Renal cortical epithelial cell (primary cell): ENCODE measurements around the gene CA11. TPM values are rescaled to one million over a fixed set of nuclear protein-coding genes. Genes with fewer than 3 reads are reported as not detected.

Experiments
- DNase-seq: peaks from one replicate; pipeline ENCODE4 v3.0.0-alpha.2; 2011; ENCODE audit warnings: low read depth
- total RNA-seq: library from RNA; depleted of rRNA; stranded (reverse); fragments of >200 nt; gene quantifications from 2 replicates; pipeline ENCODE4 v1.2.3, GENCODE V29; 2014

The CA11 gene
- total RNA-seq, 1 donor from 2014 or later = 3.3 TPM

DNA sequence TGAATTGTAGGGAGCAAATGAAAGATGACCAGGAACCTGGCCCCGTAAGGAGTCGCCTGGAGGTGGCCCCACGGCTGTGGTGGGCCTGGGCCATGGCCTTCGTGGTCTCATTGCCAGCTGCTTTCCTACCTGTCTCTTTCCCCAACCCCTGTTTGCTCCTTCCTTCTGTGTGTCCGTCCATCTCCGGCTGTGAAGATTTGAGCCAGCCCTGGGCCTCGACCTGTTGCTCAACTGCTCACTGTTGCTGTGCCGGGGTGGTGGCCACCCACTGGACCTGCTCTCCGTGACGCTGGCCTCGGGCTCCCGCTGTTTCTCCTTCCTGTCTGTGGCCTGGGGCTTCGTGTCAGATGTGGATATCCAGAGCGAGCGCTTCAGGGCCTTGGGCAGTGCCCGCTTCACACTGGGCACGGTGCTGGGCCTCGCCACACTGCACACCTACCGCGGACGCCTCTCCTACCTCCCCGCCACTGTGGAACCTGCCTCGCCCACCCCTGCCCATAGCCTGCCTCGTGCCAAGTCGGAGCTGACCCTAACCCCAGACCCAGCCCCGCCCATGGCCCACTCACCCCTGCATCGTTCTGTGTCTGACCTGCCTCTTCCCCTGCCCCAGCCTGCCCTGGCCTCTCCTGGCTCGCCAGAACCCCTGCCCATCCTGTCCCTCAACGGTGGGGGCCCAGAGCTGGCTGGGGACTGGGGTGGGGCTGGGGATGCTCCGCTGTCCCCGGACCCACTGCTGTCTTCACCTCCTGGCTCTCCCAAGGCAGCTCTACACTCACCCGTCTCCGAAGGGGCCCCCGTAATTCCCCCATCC is 17.3 kb downstream of the CA11 start:
- no peak for DNase-seq

DNA sequence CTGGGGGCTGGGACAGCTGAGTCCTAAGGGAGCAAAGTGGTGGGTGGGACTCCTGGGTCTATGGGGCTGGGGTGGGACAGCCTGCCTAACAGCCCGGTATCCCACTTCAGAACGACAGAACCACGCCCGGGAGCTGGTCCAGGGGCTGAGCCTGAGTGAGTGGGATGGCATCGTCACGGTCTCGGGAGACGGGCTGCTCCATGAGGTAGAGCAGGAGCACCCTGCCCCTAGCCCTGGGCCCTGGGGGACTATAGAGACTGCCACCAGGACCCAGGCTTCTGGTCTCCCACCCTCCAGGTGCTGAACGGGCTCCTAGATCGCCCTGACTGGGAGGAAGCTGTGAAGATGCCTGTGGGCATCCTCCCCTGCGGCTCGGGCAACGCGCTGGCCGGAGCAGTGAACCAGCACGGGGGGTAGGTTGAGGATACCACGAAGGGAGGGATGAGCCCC is 18.1 kb downstream of the CA11 start:
- DNase-seq = no peak

DNA sequence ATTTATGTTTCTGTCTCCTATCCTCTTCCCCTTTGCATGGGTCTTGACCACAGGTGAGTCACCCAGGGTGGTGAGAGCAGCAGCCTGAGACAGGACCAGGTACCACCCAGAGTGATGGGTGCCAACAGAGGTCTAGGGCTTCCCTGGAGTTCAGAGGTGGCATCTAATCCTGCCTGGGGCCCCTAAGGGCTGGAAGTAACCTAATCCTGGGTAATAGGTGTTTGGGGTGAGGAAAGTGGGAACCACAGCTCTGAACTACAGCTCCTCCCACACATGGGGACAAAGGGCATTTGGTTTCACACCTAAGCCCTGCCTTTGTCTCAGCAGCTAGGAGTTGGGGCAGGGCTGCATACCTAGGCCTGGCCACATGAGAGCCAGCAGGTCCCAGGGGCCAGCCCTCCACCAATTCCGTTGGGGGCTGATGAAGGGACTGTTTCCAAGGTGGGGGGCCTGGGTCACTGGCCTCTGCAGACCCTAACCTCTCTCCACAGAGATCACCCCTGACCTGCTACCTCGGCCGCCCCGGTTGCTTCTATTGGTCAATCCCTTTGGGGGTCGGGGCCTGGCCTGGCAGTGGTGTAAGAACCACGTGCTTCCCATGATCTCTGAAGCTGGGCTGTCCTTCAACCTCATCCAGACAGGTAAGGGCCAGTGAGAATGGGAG is 18.7 kb downstream of the CA11 start:
- DNase-seq = peak; percentile 74

DNA sequence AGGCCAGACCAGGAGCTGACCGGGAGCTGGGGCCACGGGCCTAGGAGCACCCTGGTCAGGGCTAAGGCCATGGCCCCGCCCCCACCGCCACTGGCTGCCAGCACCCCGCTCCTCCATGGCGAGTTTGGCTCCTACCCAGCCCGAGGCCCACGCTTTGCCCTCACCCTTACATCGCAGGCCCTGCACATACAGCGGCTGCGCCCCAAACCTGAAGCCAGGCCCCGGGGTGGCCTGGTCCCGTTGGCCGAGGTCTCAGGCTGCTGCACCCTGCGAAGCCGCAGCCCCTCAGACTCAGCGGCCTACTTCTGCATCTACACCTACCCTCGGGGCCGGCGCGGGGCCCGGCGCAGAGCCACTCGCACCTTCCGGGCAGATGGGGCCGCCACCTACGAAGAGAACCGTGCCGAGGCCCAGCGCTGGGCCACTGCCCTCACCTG is 20.1 kb downstream of the CA11 start:
- DNase-seq = no peak

DNA sequence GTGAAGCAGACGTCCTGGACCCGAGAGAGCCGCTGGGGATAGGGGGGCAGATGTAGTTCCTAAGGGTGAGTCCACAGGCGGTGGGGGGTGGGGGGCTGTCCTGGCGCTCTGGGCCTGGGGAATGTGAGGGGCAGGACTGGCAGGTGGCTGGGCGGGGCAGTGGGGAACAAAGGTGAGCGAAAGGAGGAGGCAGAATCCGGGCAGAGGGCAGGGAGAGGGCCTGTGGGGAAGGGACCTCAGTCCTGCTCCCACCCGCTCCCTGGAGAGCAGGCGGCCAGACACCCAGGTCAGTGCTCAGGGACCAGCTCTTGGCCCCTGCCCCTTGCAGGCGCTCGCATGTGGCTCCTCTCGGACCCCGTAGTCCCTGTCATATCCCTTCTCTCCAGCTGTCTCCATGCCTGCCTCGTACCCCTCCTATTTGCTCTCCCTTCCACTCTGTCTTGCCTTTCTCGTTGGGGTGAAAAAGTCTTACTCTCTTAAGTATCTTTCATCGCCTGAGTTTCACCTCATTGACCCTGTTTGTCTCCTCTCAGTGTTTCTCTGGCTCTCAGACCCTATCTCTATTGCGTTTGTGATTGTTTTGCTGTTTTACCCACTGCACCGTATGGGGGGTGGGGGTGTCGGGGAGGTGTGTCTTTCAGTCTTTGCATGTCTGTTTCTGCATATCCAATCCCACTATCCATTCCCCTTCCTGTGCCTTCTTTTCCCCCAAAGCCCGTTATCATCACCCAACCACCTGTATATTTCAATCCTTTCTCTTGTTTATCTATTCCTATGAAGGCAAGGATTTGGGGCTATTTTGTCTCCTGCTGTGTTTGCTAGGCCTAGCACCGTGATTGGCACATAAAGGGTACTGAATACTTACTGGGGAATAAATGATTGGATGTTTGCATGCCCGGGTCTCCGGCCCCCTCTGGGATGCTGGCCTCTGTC is 20.9 kb downstream of the CA11 start:
- DNase-seq = no peak

DNA sequence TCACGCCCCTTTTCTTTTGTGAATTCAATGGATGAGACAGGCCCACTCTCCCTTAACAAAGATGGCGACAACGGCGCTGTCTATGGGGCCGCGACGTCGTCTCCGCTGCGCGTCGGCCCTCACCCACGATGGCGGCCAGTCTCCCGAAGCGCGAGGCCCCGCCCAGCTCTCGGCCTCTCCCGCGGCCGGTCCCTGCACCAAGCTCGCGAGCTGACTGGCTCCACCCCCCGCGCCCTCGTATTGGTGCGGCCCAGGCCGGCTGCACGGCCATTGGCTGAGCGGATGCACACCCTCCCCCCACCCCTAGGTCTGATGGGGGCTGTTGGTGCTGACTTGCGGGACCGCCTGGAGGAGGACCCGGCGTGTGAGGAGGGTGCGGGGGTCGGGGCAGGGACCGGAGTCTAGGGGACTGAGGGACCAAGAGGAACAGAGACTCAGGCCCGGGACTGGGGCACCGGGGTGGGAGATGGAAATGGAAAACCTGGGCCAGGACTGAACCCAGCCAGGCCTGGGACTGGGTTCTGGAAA is 21.9 kb downstream of the CA11 start:
- peak; percentile 87 for DNase-seq

DNA sequence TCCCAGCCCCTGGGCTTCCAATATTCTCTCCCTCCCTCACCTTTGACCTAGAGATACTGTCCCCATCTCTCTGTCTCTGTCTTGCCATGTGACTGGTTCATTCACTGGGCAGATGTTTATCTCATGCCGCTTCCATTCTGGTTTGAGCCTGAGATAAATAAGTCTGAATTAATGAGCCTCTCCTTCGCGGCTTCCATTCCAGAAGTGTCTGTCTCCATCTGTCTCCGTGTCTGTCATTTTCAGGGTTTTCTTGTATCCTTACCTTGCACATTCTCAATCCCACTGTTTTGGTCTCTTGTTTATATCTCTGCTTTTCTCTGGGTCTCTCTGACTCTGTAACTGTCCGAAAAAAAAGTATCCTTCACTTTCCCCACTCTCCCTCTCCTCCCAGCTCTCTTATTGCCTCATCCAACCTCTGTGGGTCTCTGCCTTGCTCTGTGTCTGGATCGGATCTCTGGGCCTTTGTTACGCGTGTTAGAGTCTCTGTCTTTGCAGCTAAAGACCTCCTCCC is 22.4 kb downstream of the CA11 start:
- DNase-seq = no peak

DNA sequence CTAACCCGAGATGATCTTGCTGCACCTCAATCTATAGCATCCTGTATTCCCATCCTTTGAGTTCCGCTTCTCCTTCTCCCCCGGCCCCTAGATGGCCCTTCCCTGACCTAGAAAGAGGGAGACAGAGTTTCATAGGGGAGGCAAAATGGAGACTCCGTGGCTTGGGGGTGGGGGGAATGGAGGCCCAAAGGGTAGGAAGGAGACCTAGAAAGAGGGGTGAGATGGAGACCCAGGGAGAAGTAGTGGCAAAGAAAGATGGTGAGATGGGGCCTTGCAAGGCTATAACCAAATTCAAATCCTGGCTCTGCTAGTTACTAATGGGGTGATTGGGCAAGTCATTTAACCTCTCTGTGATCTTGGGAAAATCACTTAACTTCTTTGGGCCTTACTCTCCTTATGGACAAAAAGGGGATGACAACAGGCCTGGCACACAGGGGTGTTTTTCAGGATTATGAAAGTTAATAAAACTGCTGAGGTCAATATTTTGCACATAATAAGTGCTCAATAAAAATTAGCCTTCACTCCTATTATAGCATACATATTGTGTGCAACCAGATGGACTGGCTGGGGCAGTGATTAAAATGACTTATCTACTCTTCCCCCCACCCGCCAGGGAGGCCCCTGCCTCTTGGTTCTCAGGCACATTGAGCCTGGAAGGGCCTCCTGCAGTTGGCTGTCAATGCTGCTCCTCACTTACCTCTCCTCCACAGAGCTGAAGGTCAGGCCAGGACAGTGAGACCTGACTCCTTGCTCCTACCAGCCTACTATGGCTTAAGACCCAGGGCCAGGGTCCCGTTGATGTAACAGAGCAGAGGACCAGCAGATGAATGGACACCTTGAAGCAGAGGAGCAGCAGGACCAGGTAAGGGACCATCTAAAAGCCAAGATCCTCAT is 26.0 kb downstream of the CA11 start:
- DNase-seq = no peak

DNA sequence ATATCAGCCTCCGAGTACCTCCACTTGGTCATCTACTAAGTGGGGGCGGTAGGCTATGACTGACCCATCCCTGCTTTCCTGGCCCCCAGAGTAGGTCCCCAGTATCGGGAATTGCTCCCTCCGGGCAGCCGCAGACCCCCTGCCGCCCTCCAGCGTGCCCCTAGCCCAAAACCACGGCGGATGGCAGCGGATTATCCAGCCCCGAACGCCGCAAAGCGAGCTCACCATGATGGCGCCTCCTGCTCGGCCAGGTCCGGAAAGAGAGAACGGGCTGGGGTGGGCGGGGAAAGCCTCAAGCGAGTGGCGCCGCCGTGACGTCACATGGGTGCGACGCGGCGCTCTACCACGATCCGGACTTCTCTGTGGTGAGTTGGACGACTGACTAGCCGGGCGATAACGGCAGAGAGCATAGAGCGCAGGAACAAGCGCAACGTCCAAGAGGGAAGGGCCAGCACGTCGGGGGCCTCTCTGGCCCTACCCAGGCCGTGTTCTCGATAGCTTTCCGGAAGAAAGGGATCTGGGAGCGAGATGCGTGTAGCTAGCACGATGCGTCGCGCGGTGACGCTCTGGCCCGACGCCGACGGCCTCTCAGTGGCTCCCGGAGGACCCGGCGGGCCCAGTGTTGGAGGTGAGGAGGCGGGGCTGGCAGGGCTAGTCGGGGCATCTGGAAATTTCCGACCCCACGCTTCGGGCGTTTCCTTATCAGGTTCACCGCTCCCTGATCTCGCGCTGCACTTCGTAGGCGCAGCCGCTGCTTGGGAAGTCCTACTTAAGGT is 26.9 kb downstream of the CA11 start, which contains the start of the genes RPL18 and SPHK2:
RPL18 (minus strand) TSS at position 263 of the 776 bp plus-strand sequence; CDS start at position 228, 35 bp downstream.
SPHK2 (plus strand) TSS at position 591 of the 776 bp plus-strand sequence. CDS start 1,009 bp downstream, outside the sequence.
- DNase-seq = peak; percentile 99

DNA sequence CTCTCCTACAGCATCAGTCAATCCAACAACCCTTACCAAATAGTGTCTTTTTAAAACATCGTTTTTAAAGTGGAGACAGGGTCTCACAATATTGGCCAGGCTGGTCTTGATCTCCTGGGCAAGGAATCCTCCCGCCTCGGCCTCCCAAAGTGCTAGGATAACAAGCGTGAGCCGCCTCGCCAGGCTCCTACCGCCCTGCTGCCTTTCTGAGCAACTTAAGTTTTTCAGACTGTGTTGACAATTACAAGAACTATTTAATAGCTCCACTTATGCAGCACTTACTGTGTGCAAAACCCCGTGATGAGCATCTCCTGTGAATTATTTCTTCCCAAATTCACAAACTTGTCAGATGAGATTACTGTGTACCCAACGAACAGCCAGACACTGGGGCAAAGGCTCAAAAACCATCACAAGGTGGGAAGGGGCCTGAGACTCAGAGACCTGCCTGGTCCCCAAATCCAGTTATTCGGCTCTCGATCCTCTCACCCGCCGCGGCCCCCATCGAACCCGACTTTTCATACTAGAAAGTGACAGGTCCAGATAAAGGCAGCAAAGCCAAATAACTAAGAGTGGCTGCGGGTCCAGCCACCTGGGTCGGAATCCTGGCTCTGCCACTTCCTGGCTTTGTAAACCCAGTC is 27.6 kb downstream of the CA11 start:
- DNase-seq = no peak

DNA sequence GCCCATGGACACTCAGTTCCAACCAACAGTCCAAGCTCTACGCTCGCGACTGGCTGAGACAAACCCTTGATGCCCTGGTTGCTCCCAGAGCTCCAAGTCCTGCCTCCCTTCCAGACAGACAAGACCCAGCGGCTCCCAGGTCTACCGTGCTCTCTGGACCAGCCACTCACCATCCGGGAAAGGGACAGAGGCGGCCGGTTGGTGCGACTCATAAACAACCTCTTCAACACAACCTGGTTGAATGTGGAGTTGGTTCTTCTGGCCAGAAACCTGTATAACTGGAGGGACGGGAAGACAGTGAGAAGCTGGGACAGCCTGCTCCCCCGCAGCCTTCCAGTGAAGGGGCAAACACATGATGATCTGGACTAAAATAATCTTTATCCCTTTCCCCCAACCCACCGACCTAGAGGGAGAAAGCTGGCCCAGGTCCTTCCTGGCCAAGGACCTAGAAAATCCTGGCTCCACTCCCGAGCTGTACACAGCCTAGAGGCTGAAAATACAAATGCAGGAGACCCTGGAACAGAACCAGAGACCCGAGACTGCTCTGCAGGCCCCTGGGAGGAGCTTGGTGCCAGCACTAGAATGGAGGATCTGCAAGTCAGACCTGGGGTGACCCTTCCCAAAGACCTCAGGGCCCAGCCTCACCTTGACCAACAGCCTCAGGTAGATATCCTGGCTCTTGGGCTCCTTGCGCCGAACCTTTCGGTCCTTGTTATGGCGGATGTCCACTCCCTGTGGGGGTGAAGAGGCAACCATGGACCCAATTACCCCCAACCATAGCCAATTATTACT is 28.6 kb downstream of the CA11 start:
- no peak for DNase-seq

DNA sequence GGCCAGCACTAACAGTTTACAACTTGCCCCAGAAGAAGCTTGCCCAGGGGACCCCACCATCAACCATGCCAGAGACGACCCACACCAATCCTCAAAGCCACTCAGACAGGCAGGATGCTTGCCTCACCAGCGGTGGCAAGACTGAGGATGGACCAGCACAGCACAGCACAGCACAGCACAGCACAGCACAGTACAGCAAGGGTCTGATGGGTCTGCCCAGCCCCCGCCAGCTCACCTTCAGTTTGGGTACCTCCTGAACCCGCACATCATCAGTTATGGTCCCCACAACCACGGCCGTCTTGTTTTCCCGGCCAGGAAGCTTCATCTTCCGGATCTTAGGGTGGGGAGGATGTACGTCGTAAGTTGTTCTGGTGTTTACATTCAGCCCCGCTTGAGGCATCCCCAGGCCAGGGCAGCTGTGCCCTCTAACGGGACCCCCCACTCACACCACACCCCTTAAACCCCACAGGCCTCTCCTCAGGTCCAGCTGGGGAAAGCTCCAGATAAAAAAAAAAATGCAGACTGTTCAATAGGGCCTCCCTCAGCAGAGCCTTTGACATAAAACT is 29.4 kb downstream of the CA11 start:
- no peak for DNase-seq

DNA sequence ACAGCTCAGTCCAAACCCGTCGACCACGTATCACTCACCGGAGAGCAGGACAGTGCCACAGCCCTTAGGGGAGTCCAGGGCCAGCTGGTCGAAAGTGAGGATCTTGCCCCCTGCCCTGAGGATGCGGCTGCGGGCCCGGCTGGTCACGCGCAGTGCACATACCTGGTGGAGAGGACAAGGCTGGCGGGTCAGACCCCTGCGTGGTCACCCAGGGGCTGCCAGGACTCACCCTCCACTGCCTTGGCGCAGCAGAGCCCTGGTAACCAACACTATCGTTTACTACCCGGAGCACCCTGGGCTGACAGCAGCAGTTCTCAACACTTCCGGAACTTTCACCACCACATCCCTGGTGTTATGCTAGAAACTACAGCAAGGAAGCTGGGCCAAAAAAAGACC is 29.9 kb downstream of the CA11 start:
- no peak for DNase-seq

DNA sequence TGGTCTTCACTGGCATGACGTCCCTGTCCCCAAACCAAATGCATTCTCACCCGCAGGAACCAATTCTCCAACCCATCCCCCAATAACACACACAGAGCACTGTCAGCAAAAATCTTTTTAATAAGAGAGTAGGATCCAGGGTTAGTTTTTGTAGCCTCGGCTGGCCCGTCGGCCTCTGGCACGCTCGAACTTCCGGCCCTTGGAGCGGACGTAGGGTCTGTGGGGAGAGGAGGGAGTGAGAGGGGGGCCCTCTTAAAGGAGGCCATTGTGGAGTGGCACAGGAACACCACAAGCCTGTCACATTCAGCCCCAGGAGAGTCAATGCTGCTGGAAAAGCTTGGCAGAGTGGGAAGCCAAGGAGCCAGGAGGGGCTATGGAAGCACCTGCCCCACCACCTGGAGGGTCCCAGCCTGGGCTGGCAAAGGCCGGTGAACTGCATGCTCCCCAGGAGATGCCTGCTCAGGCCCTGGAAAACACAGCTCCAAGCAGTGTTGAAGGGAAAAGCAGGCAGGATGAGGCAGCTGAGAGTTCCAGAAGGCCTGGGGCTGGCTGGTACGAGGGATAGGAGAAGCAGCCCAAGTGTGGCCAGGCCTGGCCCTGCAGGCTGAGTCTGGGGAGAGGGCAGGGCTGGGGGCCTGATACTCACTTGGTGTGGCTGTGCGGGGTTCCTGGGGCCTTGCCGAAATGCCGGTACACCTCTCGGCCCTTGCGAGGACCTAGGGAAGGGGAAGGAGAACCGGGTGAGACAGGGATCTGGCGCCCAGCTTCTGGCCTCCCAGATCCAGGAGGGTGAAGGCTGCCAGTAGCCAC is 30.6 kb downstream of the CA11 start:
- no peak for DNase-seq

DNA sequence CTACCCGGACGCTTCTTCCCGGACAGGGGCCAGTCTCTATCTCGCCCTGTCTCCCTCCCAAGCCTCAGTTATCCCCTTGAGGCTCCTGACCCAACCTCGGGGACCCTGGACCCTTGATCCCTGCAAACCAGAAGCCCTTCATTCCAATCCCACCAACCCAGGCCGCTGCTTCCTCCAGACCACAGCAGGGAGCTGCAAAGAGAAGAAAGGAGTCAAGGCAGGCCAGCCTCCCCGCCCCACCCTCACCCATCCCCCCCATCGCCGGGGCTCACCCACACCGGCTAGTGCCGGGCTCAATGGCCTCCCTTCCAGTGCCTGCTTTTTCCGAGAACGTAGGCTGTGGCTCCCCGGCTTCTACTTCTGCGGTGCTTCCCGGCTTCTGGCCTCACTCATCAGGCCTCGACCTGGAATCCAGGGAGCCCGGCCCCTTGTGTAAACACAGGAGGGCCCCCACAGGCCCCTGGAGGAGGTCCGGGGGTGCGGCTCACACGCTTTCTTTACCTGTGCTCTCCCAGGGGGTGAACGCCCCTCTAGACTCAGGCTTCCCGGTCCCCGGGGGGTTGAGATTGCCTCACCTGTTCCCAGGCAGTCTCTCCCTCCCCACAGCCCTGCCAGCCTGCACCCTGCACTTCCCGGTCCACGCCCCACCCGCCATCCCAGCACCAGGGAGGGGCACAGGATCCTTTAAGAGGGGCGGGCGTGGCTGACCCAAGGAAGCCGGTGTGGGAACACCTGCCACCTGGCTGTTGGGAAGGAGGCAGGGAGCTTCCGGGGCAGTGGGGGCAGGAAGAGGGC is 31.4 kb downstream of the CA11 start, which contains the start of gene FAM83E:
FAM83E (minus strand) TSS at position 641 of the 795 bp plus-strand sequence. CDS start 1,704 bp downstream, outside the sequence.
- DNase-seq = no peak

DNA sequence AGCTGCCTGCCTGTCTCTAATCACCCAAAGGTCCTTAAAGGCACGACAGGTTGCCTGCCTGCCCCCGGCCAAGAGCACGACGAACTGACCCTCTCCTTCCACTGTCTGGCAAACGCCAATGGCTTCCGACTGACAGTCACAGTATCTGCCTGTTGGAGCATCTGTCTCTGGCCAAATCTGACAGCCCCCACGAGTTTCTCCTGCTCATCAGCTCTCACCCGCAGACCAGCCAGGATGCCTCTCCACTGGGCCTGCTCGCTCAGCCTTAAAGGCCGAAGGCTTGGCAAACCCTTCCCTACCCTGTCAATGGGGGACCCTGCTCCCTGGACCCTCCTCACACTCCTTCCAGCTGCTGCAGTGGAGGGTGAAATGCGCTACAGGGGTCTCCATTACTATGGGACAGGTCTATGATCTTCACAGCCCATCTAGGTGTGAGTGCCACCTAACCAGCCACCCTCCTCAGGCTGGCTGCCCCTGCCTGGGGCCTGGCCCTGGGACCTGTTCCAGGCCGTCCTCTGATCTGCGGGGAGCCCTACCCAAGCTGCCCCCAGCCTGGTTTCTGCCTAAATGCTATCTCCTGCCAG is 32.0 kb downstream of the CA11 start:
- no peak for DNase-seq
